Measurements from ENCODE around the gene BTG4. TPM values are rescaled to one million over a fixed set of nuclear protein-coding genes. Genes with fewer than 3 reads are reported as not detected.

Gene BTG4
- total and polyA plus RNA-seq, 2 donors (not counting 3 experiments of a cell fraction or from before 2014, with no cell fraction given) = not detected

GRCh38 chr11:111540937-111541253 is 28.7 kb upstream of the BTG4 start:
- H2AFZ ChIP-seq (ENCODE audit: low read depth, low read length) = peak overlapping the region; percentile 81
- H3K9me1 ChIP-seq (replicated peaks; ENCODE audit: control insufficient read depth, extremely low read depth, insufficient read depth, low read length) = no peaks in the 10 kb centered on the region
- intact Hi-C loops (cut with micrococcal nuclease) = loop anchor here (2.0 kb wide), 1 partner anchor 26 kb away; the partner anchor contains the start of gene HOATZ
- H3K9me3 ChIP-seq (replicated peaks; ENCODE audit: control insufficient read depth, insufficient read depth, low read length) = no peaks in the 10 kb centered on the region
- TF ChIP-seq EZH2 (IDR thresholded peaks at IDR 0.05; ENCODE audit: borderline replicate concordance, low read depth, low read length, severe bottlenecking) = no peak
- TF ChIP-seq POLR2AphosphoS5 (IDR thresholded peaks at IDR 0.05; ENCODE audit: insufficient read depth, low read depth, low read length) = no peak
- TF ChIP-seq GATA2 (IDR thresholded peaks at IDR 0.05; ENCODE audit: insufficient read depth, insufficient read length, low read depth, low read length) = no peak
- TF ChIP-seq CTCF (IDR thresholded peaks at IDR 0.05; ENCODE audit: extremely low read depth in 1 of 2, insufficient read depth in 1 of 2, low read depth in 1 of 2, low read length in 2 of 2) = no peak
- no peak for TF ChIP-seq POLR2A (IDR thresholded peaks at IDR 0.05; ENCODE audit: low read depth, low read length)
- TF ChIP-seq MAX (IDR thresholded peaks at IDR 0.05; ENCODE audit: insufficient read depth, insufficient read length) = no peak
- TF ChIP-seq JUN (IDR thresholded peaks at IDR 0.05; ENCODE audit: borderline replicate concordance, insufficient read depth, insufficient read length, low read depth) = no peak
- no peak for TF ChIP-seq FOS (IDR thresholded peaks at IDR 0.05; ENCODE audit: borderline replicate concordance, insufficient read depth, low read length)
- TF ChIP-seq MYC (IDR thresholded peaks at IDR 0.05; ENCODE audit: low read depth, low read length) = no peak
- CTCF ChIA-PET = interaction anchor here (1.2 to 1.4 kb wide), 2 partner anchors 10 to 27 kb away, joined by 4 to 5 read pairs; partner anchors contain the start of gene HOATZ
- POLR2A ChIA-PET = no interaction called here
- BruUV-seq (replicated peaks) = no TSS peak
- no peak overlapping the region for H3K9ac ChIP-seq (replicated peaks; ENCODE audit: extremely low read depth, insufficient read depth, low read length)
- no peaks in the 10 kb centered on the region for H3K36me3 ChIP-seq (ENCODE audit: control insufficient read depth in 2 of 2, extremely low read depth in 1 of 2, insufficient read depth in 2 of 2, low read length in 2 of 2)
- DNase-seq (ENCODE audit: low read depth, low spot score) (no peak), FAIRE-seq (no peak)
- no peaks in the 10 kb centered on the region for H3K79me2 ChIP-seq (ENCODE audit: control insufficient read depth, insufficient read depth, low read length)
- peak overlapping the region; percentile 6 to 44 (median 38) for H3K4me3 ChIP-seq (replicated peaks in 1 of 3; ENCODE audit: insufficient read depth in 1 of 3, low read depth in 1 of 3, low read length in 3 of 3)
- no peak overlapping the region for H3K27ac ChIP-seq (ENCODE audit: insufficient read depth, low read depth, low read length)
- no peaks in the 10 kb centered on the region for H4K20me1 ChIP-seq (replicated peaks; ENCODE audit: control insufficient read depth, extremely low read depth, insufficient read depth, low read length)
- peaks cover 17% of the 10 kb centered on the region for H3K4me1 ChIP-seq (ENCODE audit: control insufficient read depth, extremely low read depth, insufficient read depth, low read length)
- dilution Hi-C loops (cut with MboI; ENCODE audit: extremely low pct_ligation_motif_present, low sequenced_read_pairs) = no loop called here
- peaks cover 50 to 60% of the 10 kb centered on the region in 2 experiments for H3K27me3 ChIP-seq (ENCODE audit: control insufficient read depth in 2 of 2, insufficient read depth in 2 of 2, low read length in 2 of 2)
- H3K4me2 ChIP-seq (ENCODE audit: insufficient read depth, low read length) = peak overlapping the region; percentile 39
